Right atrium auricular region (tissue), 2 donors: ENCODE data around the gene SRRM3. TPM values are rescaled to one million over a fixed set of nuclear protein-coding genes. Genes with fewer than 3 reads are reported as not detected.
"Not testable (repeated sequence)": the region's sequence is repeated elsewhere in the genome, so short reads cannot be mapped to it uniquely, and the experiment has no call there.

Experiments
- DNase-seq: peaks from one replicate; pipeline ENCODE4 v3.0.0-alpha.2; 2019; ENCODE audit warnings: low spot score
- H3K27ac ChIP-seq, 2 donors: fragments of 200-600 bp; sonication (generic); 1 replicate in 1 of 2; 2 replicates in 1 of 2; pipeline ENCODE4 v1.5.1; 2016 to 2019
- H3K27me3 ChIP-seq, 2 donors: fragments of 200-600 bp; sonication (generic); one replicate each; pipeline versions ENCODE4 v1.5.1 to v1.6.0; 2017 to 2019
- H3K36me3 ChIP-seq: fragments of 200-600 bp; sonication (generic); one replicate; pipeline ENCODE4 v1.5.1; 2016
- H3K4me1 ChIP-seq, 2 donors: fragments of 200-600 bp; sonication (generic); one replicate each; pipeline versions ENCODE4 v1.5.1 to v1.6.0; 2017 to 2019
- H3K4me3 ChIP-seq, 2 donors: fragments of 200-600 bp; sonication (generic); 1 replicate in 1 of 2; 2 replicates in 1 of 2; pipeline ENCODE4 v1.5.1; 2017 to 2019; ENCODE audit warnings: mild to moderate bottlenecking in 1 of 2, moderate library complexity in 1 of 2
- H3K9me3 ChIP-seq, 2 donors: fragments of 200-600 bp; sonication (generic); one replicate each; pipeline ENCODE4 v1.5.1; 2019
- CTCF ChIP-seq, 2 donors: fragments of 200-600 bp; sonication (generic); IDR thresholded peaks; one replicate each; pipeline ENCODE4 v1.5.1; 2019; ENCODE audit warnings: antibody characterized with exemption in 2 of 2
- total RNA-seq, 2 donors: library from RNA; depleted of rRNA; stranded (reverse); fragments of >200 nt; gene quantifications; one replicate each; pipeline ENCODE4 v1.1.0, GENCODE V29; 2016

SRRM3 gene
- total RNA-seq, 2 donors from 2014 or later, result 17.5 to 27.1 TPM

GRCh38 chr7:76286842-76287403 is 85.2 kb downstream of the SRRM3 start:
- no peak for TF ChIP-seq CTCF (IDR thresholded peaks at IDR 0.05)
- H3K36me3 ChIP-seq, result no peaks in the 10 kb centered on the region
- no peaks in the 10 kb centered on the region for H3K27me3 ChIP-seq
- no peaks in the 10 kb centered on the region for H3K9me3 ChIP-seq
- H3K27ac ChIP-seq, result peak overlapping the region in 1 of 2 donors; percentile 29
- peaks cover 0 to 26% of the 10 kb centered on the region in 2 donors for H3K4me1 ChIP-seq
- no peak overlapping the region for H3K4me3 ChIP-seq
- no peak for DNase-seq

- H3K36me3 ChIP-seq, H3K27me3 ChIP-seq, H3K4me3 ChIP-seq, DNase-seq, H3K9me3 ChIP-seq: not testable (repeated sequence)
- Histone ChIP-seq H3K4me1 (peaks cover 2 to 50% of the 10 kb centered on the region in 2 donors), H3K27ac (peak overlapping the region; percentile 94 to 97)
Observed at GRCh38 chr7:76290847-76291350, 89.2 kb downstream of the SRRM3 start.

GRCh38 chr7:76291351-76292212 is 89.9 kb downstream of the SRRM3 start:
- Histone ChIP-seq H3K36me3 (no peaks in the 10 kb centered on the region), H3K27me3 (no peaks in the 10 kb centered on the region), H3K4me1 (peaks cover 2 to 50% of the 10 kb centered on the region in 2 donors), H3K4me3 (peak overlapping the region; percentile 15 to 40), H3K9me3 (no peaks in the 10 kb centered on the region), H3K27ac (peak overlapping the region; percentile 94 to 97)
- peak; percentile 87 to 97 for TF ChIP-seq CTCF (IDR thresholded peaks at IDR 0.05)
- peak; percentile 96 for DNase-seq

- Histone ChIP-seq H3K9me3 (no peaks in the 10 kb centered on the region), H3K36me3 (no peaks in the 10 kb centered on the region), H3K27me3 (no peaks in the 10 kb centered on the region), H3K4me1 (peaks cover 2 to 50% of the 10 kb centered on the region in 2 donors), H3K4me3 (peak overlapping the region; percentile 15 to 40), H3K27ac (peak overlapping the region; percentile 94 to 97)
- peak; percentile 75 for DNase-seq
- no peak for TF ChIP-seq CTCF (IDR thresholded peaks at IDR 0.05)
Observed at GRCh38 chr7:76292213-76292573, 90.5 kb downstream of the SRRM3 start.

- not testable (repeated sequence) for H3K27me3 ChIP-seq, H3K9me3 ChIP-seq, H3K4me3 ChIP-seq, H3K36me3 ChIP-seq, DNase-seq
- H3K4me1 ChIP-seq, result peaks cover 2 to 50% of the 10 kb centered on the region in 2 donors
- peak overlapping the region; percentile 94 to 97 for H3K27ac ChIP-seq
Observed at GRCh38 chr7:76292911-76293310, 91.2 kb downstream of the SRRM3 start.

- Histone ChIP-seq H3K36me3 (no peaks in the 10 kb centered on the region), H3K9me3 (no peaks in the 10 kb centered on the region), H3K27ac (peak overlapping the region; percentile 94 to 97), H3K4me3 (no peak overlapping the region), H3K4me1 (peaks cover 2 to 50% of the 10 kb centered on the region in 2 donors), H3K27me3 (no peaks in the 10 kb centered on the region)
- no peak for DNase-seq
- no peak for TF ChIP-seq CTCF (IDR thresholded peaks at IDR 0.05)
Observed at GRCh38 chr7:76293407-76293901, 91.8 kb downstream of the SRRM3 start.
